ENCODE measurements around the gene MEGF11.

DNA sequence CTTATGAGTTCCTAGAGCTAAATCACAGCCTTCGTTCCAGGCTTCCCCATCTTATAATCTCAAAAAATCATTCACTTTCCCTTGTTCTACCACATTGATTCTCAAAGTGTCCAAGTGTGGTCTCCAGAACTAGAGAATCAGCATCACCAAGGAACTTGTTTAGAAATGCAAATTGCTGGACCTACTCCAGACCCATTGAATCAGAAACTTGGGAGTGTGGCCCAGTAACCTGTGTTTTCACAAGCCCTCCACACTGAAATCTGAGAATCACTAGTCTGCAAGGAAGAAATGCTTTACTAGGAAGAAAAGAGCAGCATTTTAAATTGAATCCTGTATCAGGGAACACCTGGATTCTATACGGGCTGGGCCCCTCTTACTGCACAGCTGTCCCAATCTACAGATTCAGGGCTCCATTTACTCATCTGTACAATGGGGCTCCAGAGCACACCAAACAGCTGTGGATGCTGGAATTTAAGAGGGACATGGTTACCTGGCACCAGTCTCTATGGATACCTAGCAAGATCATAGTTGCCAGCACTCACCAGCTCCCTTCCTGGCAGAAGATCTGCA lies 3.9 kb downstream of the MEGF11 start:
- TF ChIP-seq POLR2A (IDR thresholded peaks at IDR 0.05) = no peak
- TF ChIP-seq, protein P1, sequence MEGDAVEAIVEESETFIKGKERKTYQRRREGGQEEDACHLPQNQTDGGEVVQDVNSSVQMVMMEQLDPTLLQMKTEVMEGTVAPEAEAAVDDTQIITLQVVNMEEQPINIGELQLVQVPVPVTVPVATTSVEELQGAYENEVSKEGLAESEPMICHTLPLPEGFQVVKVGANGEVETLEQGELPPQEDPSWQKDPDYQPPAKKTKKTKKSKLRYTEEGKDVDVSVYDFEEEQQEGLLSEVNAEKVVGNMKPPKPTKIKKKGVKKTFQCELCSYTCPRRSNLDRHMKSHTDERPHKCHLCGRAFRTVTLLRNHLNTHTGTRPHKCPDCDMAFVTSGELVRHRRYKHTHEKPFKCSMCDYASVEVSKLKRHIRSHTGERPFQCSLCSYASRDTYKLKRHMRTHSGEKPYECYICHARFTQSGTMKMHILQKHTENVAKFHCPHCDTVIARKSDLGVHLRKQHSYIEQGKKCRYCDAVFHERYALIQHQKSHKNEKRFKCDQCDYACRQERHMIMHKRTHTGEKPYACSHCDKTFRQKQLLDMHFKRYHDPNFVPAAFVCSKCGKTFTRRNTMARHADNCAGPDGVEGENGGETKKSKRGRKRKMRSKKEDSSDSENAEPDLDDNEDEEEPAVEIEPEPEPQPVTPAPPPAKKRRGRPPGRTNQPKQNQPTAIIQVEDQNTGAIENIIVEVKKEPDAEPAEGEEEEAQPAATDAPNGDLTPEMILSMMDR (IDR thresholded peaks at IDR 0.05) = no peak

Data from Peyer's patch (tissue), 4 donors.